Mammary epithelial cell (primary cell): ENCODE data around the gene LRFN5.

Experiments used
- CTCF ChIP-seq, 2 donors: IDR thresholded peaks in 1 of 2; conservative IDR thresholded peaks in 1 of 2; 2 replicates each; pipeline ENCODE4 v1.5.1; 2011 to 2012; ENCODE audit warnings: inconsistent platforms in 2 of 2, low read length in 2 of 2, mild to moderate bottlenecking in 2 of 2, control low read depth in 1 of 2, low read depth in 1 of 2; ENCODE audit not compliant: insufficient read depth in 1 of 2; ENCODE audit errors: extremely low read depth in 1 of 2
- EZH2 ChIP-seq: IDR thresholded peaks from 2 replicates; pipeline ENCODE4 v1.6.1; 2012; ENCODE audit warnings: low read length, inconsistent platforms, borderline replicate concordance

- no peak for TF ChIP-seq CTCF (conservative IDR thresholded peaks at IDR 0.05 in 1 of 2, IDR thresholded peaks at IDR 0.05 in 1 of 2; ENCODE audit: extremely low read depth in 1 of 2, insufficient read depth in 1 of 2, low read depth in 1 of 2, low read length in 2 of 2)
- no peak for TF ChIP-seq EZH2
Measured at GRCh38 chr14:41773536-41774279, 167.0 kb downstream of the LRFN5 start.
